Activated CD8-positive, alpha-beta memory T cell treated with anti-CD3 and anti-CD28 coated beads, Interleukin-2, amount 50 U/mL, for 24 hours (primary cell): ENCODE data around the gene MAGI2.

Experiments used
- DNase-seq: peaks from one replicate; pipeline ENCODE4 v3.0.0-alpha.2; 2020; ENCODE audit errors: extremely low read depth

The MAGI2 gene

GRCh38 chr7:78083476-78084120, 1369.9 kb downstream of the MAGI2 start:
- no peak for DNase-seq

DNA sequence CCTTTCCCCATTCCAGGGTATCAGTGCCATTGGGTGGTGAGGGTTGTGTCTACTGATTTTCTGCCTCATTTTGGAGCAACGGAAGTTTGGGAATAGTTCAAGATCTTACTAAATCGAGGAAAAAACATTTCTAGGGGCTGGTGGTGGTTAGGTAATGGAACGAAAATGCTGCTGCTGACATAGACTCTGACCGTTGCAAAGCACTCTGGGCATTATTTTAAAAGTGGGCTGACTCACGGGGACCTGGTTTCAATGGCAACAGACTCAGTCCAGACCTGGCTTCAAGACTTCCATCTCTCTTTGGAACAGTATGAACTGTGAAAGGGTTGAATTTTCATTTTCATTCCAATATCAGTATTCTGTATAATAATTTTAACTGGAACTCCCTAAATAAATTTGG, 1370.9 kb downstream of the MAGI2 start:
- no peak for DNase-seq

- no peak for DNase-seq
These were observed 1371.6 kb downstream of the MAGI2 start for GRCh38 chr7:78081888-78082287.

DNA sequence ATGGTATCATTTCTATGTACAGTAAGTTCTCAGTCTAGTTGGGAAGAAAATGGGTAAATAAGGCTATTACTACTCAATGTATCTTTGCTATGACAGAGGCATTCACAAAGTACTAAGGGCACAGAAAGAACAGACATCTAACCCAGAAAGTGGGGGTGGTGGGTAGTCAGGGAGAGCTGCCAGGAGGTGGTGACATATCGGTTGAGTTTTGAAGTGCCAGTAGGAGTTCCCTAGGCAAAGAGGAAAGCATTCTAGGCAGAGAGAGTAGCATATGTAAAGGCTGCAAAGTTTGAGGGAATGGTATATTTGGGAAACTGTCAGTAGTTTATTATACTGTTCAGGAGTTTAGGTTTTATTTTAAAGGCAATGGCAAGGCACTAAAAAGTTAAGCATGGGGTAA, 1372.1 kb downstream of the MAGI2 start:
- no peak for DNase-seq

DNA sequence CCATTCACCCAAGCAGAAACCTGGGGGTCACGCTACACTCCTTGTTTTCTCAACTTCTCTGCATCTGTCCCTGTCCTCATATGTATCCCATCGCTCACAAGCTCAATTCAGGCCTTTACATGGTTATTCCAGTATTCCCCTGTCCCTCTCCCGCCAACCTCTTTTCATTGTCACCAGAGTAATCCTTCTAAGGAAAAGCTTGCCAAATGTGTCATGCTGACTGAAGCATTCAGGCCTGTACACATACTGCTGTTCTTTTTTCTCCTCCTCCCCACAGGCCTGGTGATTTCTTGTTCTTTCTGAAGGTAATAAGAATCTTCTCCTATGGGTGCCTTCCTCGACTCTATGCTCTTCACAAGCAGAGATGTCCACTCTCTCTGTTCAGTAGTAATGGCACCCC, 1372.7 kb downstream of the MAGI2 start:
- DNase-seq: no peak

DNA sequence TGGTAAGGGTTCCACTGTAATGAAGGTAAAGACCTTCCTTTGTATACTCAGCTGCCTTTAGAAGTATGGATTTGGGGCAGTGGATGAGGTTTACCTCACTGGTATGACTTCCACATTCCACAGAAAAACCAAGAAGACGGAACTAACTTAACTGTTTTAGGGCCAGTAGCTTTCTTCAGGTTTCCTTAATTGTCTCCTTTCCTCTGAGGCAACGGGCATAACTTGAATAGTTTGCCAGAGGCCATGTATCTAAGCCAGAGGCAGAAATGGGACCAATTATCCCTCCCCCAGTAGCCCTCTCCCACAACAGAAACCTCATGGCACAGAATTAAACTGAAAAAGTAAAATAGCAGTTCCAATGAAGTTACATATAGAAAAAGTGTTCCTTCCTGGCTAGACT, 1373.2 kb downstream of the MAGI2 start:
- no peak for DNase-seq

- DNase-seq: no peak
These were observed 1378.8 kb downstream of the MAGI2 start for GRCh38 chr7:78074713-78075112.

- DNase-seq: no peak
These were observed 1379.7 kb downstream of the MAGI2 start for GRCh38 chr7:78073609-78074382.

DNA sequence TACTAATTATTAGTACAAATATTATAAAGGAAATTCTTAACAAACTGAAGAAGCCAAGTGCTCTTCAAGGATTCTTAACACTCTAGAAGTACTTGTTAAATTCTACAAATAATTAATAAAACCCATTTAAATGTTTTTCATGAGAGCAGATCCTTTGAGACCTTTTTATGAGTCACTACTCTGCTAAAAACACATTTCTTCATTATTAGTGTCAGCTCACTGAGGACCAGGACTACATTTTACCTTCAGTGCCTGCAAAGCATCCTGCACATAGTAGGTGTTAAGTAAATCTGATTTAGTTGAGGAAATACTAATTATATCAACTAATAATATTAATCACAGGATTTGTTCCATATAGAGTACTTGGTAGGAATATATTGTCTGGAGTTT, 1381.3 kb downstream of the MAGI2 start:
- DNase-seq: no peak

DNA sequence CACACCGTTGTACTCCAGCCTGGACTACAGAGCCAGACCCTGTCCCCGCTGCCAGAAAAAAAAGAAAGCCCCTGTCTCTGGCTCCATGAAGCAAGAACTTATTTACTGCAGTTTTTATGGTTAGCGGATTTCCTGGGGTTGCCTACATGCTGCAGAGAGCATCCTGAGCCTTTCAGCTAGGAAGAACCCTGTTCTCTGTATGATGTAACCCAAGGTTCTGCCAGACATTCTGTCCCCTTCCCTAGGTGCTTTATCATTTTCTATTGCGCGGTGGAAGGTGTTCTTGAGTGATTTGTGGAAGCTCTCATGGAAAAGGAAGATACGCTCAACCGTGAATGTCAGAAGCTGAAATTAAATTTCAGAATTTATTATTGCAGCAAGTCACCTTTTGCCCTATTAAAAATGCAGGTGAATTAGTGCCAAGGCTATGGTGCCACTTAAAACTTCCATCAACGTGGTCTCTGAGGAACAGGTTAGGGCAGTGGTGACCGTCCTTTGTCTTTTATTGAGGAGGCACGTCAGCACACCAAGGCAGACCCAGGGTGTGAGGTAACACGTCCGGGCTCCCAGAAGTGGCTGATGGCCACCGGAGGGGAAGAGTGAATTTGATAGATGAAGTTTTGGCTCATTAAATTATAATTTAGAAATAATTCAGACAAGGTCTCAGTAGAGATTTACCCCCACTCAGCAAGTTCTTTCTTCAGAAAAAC, 1381.8 kb downstream of the MAGI2 start:
- DNase-seq: no peak

DNA sequence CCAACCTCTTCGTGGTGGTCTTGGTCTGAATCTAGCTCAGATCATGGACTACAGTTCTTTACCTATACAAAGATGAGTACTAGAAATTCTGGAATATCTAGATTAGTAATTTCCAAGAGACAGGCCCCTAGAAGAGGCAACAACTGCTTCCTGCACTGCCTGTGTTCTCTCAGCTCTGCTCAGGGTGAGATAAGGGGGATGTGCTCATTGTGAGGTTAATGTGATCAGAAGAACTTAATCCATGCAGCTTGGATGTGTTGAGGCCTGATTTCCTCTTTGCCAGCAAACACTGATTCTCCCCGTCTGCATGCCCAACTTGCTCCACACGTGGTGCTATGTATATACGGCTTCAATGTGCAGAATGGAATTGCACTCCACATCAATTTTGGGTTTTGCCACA, 1386.9 kb downstream of the MAGI2 start:
- DNase-seq: no peak

DNA sequence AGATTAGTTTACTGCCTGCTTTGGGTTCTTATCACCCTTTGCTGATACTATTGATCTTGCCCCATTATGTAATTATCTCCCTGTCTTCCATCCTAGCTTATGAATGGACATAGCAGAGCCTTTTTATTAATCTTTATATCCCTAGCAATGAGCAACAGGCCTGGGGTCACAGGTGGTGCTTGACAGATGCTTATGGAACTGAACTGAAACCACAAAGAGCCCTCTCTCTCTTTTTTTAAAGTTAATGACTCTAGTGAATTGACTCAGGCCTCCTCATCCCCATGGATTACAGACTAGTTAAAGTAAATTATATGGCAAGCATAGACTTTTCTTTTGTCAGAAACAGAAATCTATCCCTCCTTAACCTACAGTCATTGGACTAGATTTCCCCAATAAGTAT, 1389.7 kb downstream of the MAGI2 start:
- DNase-seq: no peak

DNA sequence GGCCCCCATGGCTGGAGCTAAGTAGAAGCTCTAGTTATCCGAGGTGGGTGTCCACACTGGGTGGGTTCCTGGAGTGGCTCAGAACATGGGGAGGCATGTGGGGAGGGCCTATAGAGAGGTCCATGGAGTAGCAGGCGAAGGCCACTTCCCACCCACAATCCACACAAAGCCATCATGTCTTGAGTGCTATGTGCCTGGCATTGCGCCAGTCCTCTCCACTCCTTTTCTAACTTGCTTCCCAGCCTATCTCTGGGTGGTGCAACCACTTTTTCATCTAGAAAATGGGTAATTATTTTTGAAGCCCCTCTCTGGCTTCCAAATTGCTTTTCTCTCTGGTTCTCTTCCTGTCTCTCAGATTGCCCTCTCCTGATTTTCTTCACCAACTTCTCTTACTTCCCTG, 1391.3 kb downstream of the MAGI2 start:
- DNase-seq: no peak

DNA sequence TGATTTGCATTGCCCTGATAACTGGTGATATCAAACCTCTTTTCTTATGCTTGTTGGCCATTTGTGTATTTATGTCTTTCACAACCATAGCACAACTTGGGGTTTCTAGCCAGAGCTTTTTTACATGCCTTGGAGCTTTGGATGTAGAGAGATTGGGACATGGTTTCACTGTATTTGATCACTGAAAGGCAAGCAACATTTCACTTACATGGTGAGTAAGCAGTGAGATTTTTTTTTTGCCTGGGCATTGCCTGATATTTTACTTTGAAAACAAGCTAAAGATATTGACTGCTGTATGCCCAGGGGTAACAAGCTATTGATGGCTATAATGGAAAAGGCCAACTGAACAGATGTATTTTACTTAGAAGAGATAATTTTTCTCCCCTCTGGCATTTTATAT, 1395.9 kb downstream of the MAGI2 start:
- no peak for DNase-seq

DNA sequence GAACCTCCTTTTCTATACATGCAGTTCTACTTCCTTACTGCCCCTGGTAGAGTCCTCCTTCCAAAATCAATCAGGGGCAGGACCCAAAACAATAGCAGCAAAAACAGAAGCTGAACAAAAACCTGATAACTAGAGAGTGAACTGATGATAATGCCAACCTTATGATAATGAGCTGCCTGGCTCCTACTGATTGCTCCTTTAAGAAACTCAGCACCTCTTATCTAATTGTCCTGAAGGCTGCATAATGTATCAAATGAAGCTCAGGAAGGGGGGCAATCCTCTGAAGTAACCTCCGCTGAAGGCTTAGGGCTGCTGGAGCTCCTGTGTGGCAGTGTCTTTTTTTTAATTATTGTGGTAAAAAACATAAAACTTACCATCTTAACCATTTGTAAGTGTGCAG, 1397.9 kb downstream of the MAGI2 start:
- no peak for DNase-seq

DNA sequence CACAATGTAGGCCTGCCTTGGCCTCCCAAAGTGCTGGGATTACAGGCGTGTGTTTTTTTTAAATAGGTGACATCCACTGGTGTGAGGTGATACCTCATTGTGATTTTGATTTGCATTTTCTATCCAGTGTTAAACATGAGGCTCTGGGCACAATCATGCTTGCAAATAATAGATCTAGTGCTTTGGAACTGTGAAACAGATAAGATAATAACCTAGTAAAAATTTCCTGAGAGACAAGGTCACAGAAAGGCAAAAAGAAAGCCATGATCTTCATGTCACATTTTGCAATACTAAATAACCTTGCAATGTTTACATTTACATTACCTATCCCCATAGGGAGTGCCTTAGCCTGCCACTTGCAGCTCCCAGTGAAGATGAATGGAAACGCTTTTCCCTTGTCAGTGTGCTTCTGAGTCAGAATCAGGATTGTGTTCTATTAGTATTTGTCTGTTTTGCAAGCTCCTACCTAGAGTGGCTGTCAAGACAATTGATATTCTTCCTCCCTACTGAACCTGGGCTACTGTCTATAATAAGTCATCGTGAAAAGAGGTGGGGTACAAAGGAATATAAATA, 1398.4 kb downstream of the MAGI2 start:
- no peak for DNase-seq

DNA sequence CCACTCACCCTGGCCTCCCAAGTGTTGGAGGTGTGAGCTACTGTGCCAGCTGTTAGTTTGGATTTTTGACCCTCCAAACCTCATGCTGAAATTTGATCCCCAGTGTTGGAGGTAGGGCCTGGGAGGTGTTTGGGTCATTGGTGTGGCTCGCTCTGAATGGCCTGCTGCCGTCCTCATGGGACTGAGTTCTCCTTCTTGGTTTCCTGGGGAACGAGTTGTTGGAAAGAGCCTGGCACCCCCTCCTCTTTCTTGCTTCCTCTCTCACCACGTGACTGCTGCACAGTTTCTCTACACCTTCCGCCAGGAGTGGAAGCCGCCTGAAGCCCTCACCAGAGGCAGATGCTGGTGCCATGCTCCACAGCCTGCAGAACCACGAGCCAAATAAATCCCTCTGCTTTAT, 1401.4 kb downstream of the MAGI2 start:
- no peak for DNase-seq

- no peak for DNase-seq
These were observed 1405.7 kb downstream of the MAGI2 start for GRCh38 chr7:78047800-78048199.

GRCh38 chr7:78043159-78043558, 1410.3 kb downstream of the MAGI2 start:
- no peak for DNase-seq

GRCh38 chr7:78041423-78041822, 1412.0 kb downstream of the MAGI2 start:
- no peak for DNase-seq

DNA sequence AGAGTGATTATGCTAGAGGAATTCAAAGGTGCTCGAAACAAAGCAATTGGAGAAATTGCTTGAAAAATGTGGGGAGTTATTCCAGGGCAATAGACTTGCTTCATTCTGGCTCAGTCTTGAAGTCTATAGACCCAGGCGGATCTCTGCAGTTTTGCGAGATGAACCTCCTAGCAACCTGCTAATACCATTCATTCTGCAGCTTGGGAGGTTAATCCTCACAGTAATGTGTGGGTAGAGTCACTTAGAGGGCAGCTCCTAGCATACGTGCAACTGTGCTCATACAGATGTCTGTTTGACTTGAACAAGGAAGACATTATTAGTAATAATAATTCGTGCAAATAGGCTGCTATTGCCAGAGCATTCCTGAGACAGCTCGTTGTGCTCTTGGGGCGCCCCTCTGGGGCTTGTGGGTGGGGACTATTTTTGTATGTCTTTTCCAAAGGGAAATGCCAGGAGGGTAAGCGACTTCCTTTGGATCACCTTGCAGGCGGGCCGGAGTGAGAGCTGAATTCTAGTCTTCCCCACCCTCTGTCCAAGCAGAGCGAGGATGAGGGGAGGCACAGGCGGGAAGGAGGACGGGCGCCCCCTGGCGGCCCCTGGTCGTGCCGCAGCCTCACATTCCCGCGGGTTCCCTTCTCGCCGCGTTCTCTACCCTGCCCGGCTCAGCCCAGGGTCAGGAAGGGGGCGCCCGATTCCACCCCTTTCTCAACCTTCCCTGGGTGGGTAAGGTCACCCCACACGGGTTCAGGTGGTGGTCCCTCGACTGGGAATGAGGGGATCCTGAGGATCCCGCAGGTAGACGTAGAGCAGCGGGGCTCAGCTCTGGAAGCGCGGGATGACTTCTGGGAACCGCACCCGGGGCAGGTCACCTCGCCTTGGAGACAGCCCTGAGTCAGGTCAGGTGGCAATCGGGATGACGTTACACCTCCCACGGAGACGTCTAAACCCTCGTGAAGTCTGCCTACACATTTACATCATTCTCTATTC, 1413.4 kb downstream of the MAGI2 start:
- no peak for DNase-seq
